ENCODE data around the gene NDUFB3.

The NDUFB3 gene

GRCh38 chr2:201108341-201108740 is 36.5 kb downstream of the NDUFB3 start:
- no peaks in the 10 kb centered on the region for H3K27me3 ChIP-seq (ENCODE audit: insufficient read depth, low read length, poor library complexity)
- no peak overlapping the region for H3K27ac ChIP-seq (ENCODE audit: low read length)
- no peaks in the 10 kb centered on the region for H3K9me3 ChIP-seq (ENCODE audit: insufficient read depth, low read length, severe bottlenecking)
- TF ChIP-seq EZH2 (IDR thresholded peaks at IDR 0.05; ENCODE audit: borderline replicate concordance, low read depth, low read length, severe bottlenecking) (no peak), CTCF (IDR thresholded peaks at IDR 0.05; ENCODE audit: borderline replicate concordance, extremely low read depth, low read length, poor library complexity, severe bottlenecking) (no peak)
- no peaks in the 10 kb centered on the region for H4K20me1 ChIP-seq (ENCODE audit: insufficient read depth, low read length)
- H3K9ac ChIP-seq (ENCODE audit: low read depth, low read length) = no peak overlapping the region
- H3K4me2 ChIP-seq (ENCODE audit: insufficient read depth, low read length) = no peak overlapping the region
- H3K4me1 ChIP-seq (ENCODE audit: insufficient read depth, low read length) = no peaks in the 10 kb centered on the region
- H3K36me3 ChIP-seq (ENCODE audit: insufficient read depth, low read length) = no peaks in the 10 kb centered on the region
- ATAC-seq (ENCODE audit: insufficient read depth, low read depth) (no peak), DNase-seq (no peak)
- no peak overlapping the region for H2AFZ ChIP-seq (ENCODE audit: low read depth, low read length)
- no peak overlapping the region for H3K4me3 ChIP-seq (ENCODE audit: low read depth in 1 of 2, low read length in 2 of 2)
- H3K79me2 ChIP-seq (ENCODE audit: insufficient read depth, low read length) = no peaks in the 10 kb centered on the region

GRCh38 chr2:201109186-201109585 is 37.4 kb downstream of the NDUFB3 start:
- no peak overlapping the region for H3K4me2 ChIP-seq (ENCODE audit: insufficient read depth, low read length)
- no peaks in the 10 kb centered on the region for H3K9me3 ChIP-seq (ENCODE audit: insufficient read depth, low read length, severe bottlenecking)
- H3K27ac ChIP-seq (ENCODE audit: low read length) = no peak overlapping the region
- ATAC-seq (ENCODE audit: insufficient read depth, low read depth) (no peak), DNase-seq (no peak)
- peaks cover under 1% of the 10 kb centered on the region; the same call in 1 of the 2 replicates for H3K4me1 ChIP-seq (ENCODE audit: insufficient read depth, low read length)
- no peak overlapping the region for H2AFZ ChIP-seq (ENCODE audit: low read depth, low read length)
- H3K79me2 ChIP-seq (ENCODE audit: insufficient read depth, low read length) = no peaks in the 10 kb centered on the region
- H3K9ac ChIP-seq (ENCODE audit: low read depth, low read length) = no peak overlapping the region
- no peak for TF ChIP-seq CTCF (IDR thresholded peaks at IDR 0.05; ENCODE audit: borderline replicate concordance, extremely low read depth, low read length, poor library complexity, severe bottlenecking)
- no peaks in the 10 kb centered on the region for H4K20me1 ChIP-seq (ENCODE audit: insufficient read depth, low read length)
- H3K27me3 ChIP-seq (ENCODE audit: insufficient read depth, low read length, poor library complexity) = no peaks in the 10 kb centered on the region
- H3K4me3 ChIP-seq (ENCODE audit: low read depth in 1 of 2, low read length in 2 of 2) = no peak overlapping the region
- no peaks in the 10 kb centered on the region for H3K36me3 ChIP-seq (ENCODE audit: insufficient read depth, low read length)

GRCh38 chr2:201110615-201111014 is 38.8 kb downstream of the NDUFB3 start:
- H3K4me3 ChIP-seq (ENCODE audit: low read depth in 1 of 2, low read length in 2 of 2) = no peak overlapping the region
- H3K4me2 ChIP-seq (ENCODE audit: insufficient read depth, low read length) = no peak overlapping the region
- no peak for DNase-seq
- no peaks in the 10 kb centered on the region for H4K20me1 ChIP-seq (ENCODE audit: insufficient read depth, low read length)
- H3K4me1 ChIP-seq (ENCODE audit: insufficient read depth, low read length) = peaks cover 14% of the 10 kb centered on the region
- no peak overlapping the region for H3K27ac ChIP-seq (ENCODE audit: low read length)
- H2AFZ ChIP-seq (ENCODE audit: low read depth, low read length) = no peak overlapping the region
- no peaks in the 10 kb centered on the region for H3K36me3 ChIP-seq (ENCODE audit: insufficient read depth, low read length)
- TF ChIP-seq EZH2 (IDR thresholded peaks at IDR 0.05; ENCODE audit: borderline replicate concordance, low read depth, low read length, severe bottlenecking) = no peak
- TF ChIP-seq CTCF (IDR thresholded peaks at IDR 0.05; ENCODE audit: borderline replicate concordance, extremely low read depth, low read length, poor library complexity, severe bottlenecking) = no peak
- H3K79me2 ChIP-seq (ENCODE audit: insufficient read depth, low read length) = peaks cover 7% of the 10 kb centered on the region
- no peaks in the 10 kb centered on the region for H3K27me3 ChIP-seq (ENCODE audit: insufficient read depth, low read length, poor library complexity)
- ATAC-seq (ENCODE audit: insufficient read depth, low read depth) = no peak
- no peak overlapping the region for H3K9ac ChIP-seq (ENCODE audit: low read depth, low read length)
- no peaks in the 10 kb centered on the region for H3K9me3 ChIP-seq (ENCODE audit: insufficient read depth, low read length, severe bottlenecking)

GRCh38 chr2:201111096-201111495 is 39.3 kb downstream of the NDUFB3 start:
- H3K4me1 ChIP-seq (ENCODE audit: insufficient read depth, low read length) = peaks cover 18% of the 10 kb centered on the region
- no peak for TF ChIP-seq CTCF (IDR thresholded peaks at IDR 0.05; ENCODE audit: borderline replicate concordance, extremely low read depth, low read length, poor library complexity, severe bottlenecking)
- TF ChIP-seq EZH2 (IDR thresholded peaks at IDR 0.05; ENCODE audit: borderline replicate concordance, low read depth, low read length, severe bottlenecking) = no peak
- no peak overlapping the region for H2AFZ ChIP-seq (ENCODE audit: low read depth, low read length)
- H3K36me3 ChIP-seq (ENCODE audit: insufficient read depth, low read length) = no peaks in the 10 kb centered on the region
- H3K27me3 ChIP-seq (ENCODE audit: insufficient read depth, low read length, poor library complexity) = no peaks in the 10 kb centered on the region
- H3K4me3 ChIP-seq (ENCODE audit: low read depth in 1 of 2, low read length in 2 of 2) = no peak overlapping the region
- H4K20me1 ChIP-seq (ENCODE audit: insufficient read depth, low read length) = no peaks in the 10 kb centered on the region
- H3K27ac ChIP-seq (ENCODE audit: low read length) = no peak overlapping the region
- H3K9ac ChIP-seq (ENCODE audit: low read depth, low read length) = no peak overlapping the region
- no peak overlapping the region for H3K4me2 ChIP-seq (ENCODE audit: insufficient read depth, low read length)
- no peak for DNase-seq
- no peak for ATAC-seq (ENCODE audit: insufficient read depth, low read depth)
- no peaks in the 10 kb centered on the region for H3K9me3 ChIP-seq (ENCODE audit: insufficient read depth, low read length, severe bottlenecking)
- H3K79me2 ChIP-seq (ENCODE audit: insufficient read depth, low read length) = peaks cover 9% of the 10 kb centered on the region
